ENCODE results near the gene CCL14.
"Not testable (repeated sequence)": the region's sequence is repeated elsewhere in the genome, so short reads cannot be mapped to it uniquely, and the experiment has no call there.

The CCL14 gene

DNA sequence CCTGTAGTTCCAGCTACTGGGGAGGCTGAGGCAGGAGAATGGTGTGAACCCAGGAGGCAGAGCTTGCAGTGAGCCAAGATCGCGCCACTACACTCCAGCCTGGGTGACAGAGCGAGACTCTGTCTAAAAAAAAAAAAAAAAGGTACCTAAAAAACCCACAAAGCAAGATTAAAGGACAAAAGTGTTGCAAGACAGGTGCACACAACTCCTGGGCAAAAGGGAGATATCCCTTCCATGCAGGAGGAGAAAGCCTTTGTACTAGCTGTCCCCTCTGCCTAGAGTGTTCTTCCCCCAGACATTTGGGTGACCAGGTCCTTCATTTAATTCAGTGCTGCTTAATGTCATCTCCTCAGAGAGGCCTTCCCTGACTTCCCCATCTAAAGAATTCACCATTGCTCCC, 48.0 kb downstream of the CCL14 start:
- H3K4me3 Mint-ChIP-seq, H3K9me3 Mint-ChIP-seq, H3K27ac Mint-ChIP-seq, ATAC-seq, H3K27me3 Mint-ChIP-seq, H3K4me1 Mint-ChIP-seq, DNase-seq: not testable (repeated sequence)

DNA sequence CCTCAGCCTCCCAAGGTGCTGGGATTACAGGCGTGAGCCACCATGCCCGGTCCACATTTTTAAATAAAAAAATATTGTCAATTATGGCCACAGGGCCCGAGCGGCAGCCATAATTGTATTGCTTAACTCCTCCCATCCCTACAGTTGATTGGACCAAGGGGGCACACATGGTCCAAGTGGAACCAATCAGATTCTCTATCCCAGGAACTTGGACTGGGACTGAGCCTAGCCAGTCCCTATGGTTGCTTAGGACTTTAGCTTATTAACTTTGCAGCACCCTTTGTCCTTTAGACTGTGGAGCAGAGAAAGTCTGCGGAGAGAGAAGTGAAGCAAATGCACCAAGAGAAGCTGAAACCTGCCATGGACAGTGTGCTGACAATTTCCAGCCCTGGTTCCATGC, 50.5 kb downstream of the CCL14 start:
- H3K4me1 Mint-ChIP-seq, result peaks cover 5% of the 10 kb centered on the region
- no peak for ATAC-seq
- no peaks in the 10 kb centered on the region for H3K9me3 Mint-ChIP-seq
- H3K27me3 Mint-ChIP-seq, result no peaks in the 10 kb centered on the region
- H3K4me3 Mint-ChIP-seq, result no peak overlapping the region
- H3K27ac Mint-ChIP-seq, result no peak overlapping the region
- no peak for DNase-seq

DNA sequence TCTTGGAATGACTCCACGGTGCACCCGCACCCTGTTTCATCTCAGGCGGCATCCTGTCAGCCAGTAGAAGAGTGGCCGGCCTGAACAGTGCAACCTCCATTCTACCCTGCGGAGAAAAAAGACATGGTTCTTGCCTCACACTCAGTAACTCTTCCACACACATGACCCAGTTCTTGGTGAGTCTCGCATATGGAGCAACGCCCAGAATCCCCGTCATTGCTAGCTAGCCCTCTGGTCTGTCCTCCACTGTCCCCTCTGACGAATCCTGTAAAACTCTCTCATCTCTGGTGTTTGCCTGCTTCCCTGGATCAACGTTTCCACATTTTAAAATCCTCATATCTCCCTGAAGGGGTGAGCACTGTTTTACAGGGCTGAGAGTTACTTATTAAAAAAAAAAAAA, 51.8 kb downstream of the CCL14 start:
- no peak overlapping the region for H3K27ac Mint-ChIP-seq
- DNase-seq (no peak), ATAC-seq (no peak)
- no peaks in the 10 kb centered on the region for H3K27me3 Mint-ChIP-seq
- H3K4me3 Mint-ChIP-seq, result no peak overlapping the region
- H3K4me1 Mint-ChIP-seq, result peaks cover 18% of the 10 kb centered on the region
- H3K9me3 Mint-ChIP-seq, result no peaks in the 10 kb centered on the region

Measured in stimulated activated naive CD8-positive, alpha-beta T cell treated with anti-CD3 and anti-CD28 coated beads, Interleukin-15, amount 100 ng/mL, for 72 hours (primary cell).